Measurements from ENCODE around the gene KMT2C. TPM values are rescaled to one million over a fixed set of nuclear protein-coding genes. Genes with fewer than 3 reads are reported as not detected.
"Not testable (repeated sequence)": the region's sequence is repeated elsewhere in the genome, so short reads cannot be mapped to it uniquely, and the experiment has no call there.

Gene KMT2C
- total RNA-seq, 4 donors from 2014 or later, result 84.2 to 185 (median 111) TPM

- H3K27me3 ChIP-seq, result no peaks in the 10 kb centered on the region
- DNase-seq, result no peak
- H3K4me1 ChIP-seq, result no peaks in the 10 kb centered on the region
- H3K9me3 ChIP-seq, result no peaks in the 10 kb centered on the region
- no peak overlapping the region for H3K4me3 ChIP-seq
- peaks cover 0 to 23% (median 0%) of the 10 kb centered on the region in 3 donors for H3K36me3 ChIP-seq
- H3K27ac ChIP-seq, result no peak overlapping the region
- no peak for TF ChIP-seq POLR2A (IDR thresholded peaks at IDR 0.05)
- no peak for TF ChIP-seq CTCF (IDR thresholded peaks at IDR 0.05)
Measured at GRCh38 chr7:152354061-152354460, 81.7 kb downstream of the KMT2C start.

GRCh38 chr7:152353281-152353680 is 82.5 kb downstream of the KMT2C start:
- not testable (repeated sequence) for H3K27me3 ChIP-seq, H3K4me3 ChIP-seq, H3K9me3 ChIP-seq, H3K27ac ChIP-seq, H3K4me1 ChIP-seq, DNase-seq
- peaks cover 0 to 29% (median 0%) of the 10 kb centered on the region in 3 donors for H3K36me3 ChIP-seq

GRCh38 chr7:152351747-152352146 is 84.1 kb downstream of the KMT2C start:
- H3K9me3 ChIP-seq, H3K27me3 ChIP-seq, H3K4me3 ChIP-seq, H3K4me1 ChIP-seq, H3K27ac ChIP-seq, DNase-seq: not testable (repeated sequence)
- H3K36me3 ChIP-seq, result peaks cover 0 to 21% (median 0%) of the 10 kb centered on the region in 3 donors

- Histone ChIP-seq H3K4me1 (no peaks in the 10 kb centered on the region), H3K36me3 (peaks cover 0 to 18% (median 0%) of the 10 kb centered on the region in 3 donors), H3K27ac (no peak overlapping the region), H3K27me3 (no peaks in the 10 kb centered on the region), H3K9me3 (no peaks in the 10 kb centered on the region), H3K4me3 (no peak overlapping the region)
- no peak for DNase-seq
- TF ChIP-seq POLR2A (IDR thresholded peaks at IDR 0.05), result no peak
- TF ChIP-seq CTCF (IDR thresholded peaks at IDR 0.05), result no peak
Measured at GRCh38 chr7:152351168-152351567, 84.6 kb downstream of the KMT2C start.

GRCh38 chr7:152347888-152348287 is 87.9 kb downstream of the KMT2C start:
- no peak for TF ChIP-seq CTCF (IDR thresholded peaks at IDR 0.05)
- TF ChIP-seq POLR2A (IDR thresholded peaks at IDR 0.05), result no peak
- no peaks in the 10 kb centered on the region for H3K9me3 ChIP-seq
- H3K4me3 ChIP-seq, result no peak overlapping the region
- H3K36me3 ChIP-seq, result peaks cover 0 to 7% (median 0%) of the 10 kb centered on the region in 3 donors
- no peaks in the 10 kb centered on the region for H3K27me3 ChIP-seq
- no peaks in the 10 kb centered on the region for H3K4me1 ChIP-seq
- no peak overlapping the region for H3K27ac ChIP-seq
- no peak for DNase-seq

- TF ChIP-seq POLR2A (IDR thresholded peaks at IDR 0.05), result no peak
- TF ChIP-seq CTCF (IDR thresholded peaks at IDR 0.05), result no peak
- Histone ChIP-seq H3K27ac (no peak overlapping the region), H3K4me1 (no peaks in the 10 kb centered on the region), H3K4me3 (no peak overlapping the region), H3K27me3 (no peaks in the 10 kb centered on the region), H3K36me3 (peaks cover 0 to 7% (median 0%) of the 10 kb centered on the region in 3 donors), H3K9me3 (no peaks in the 10 kb centered on the region)
- DNase-seq, result no peak
Measured at GRCh38 chr7:152344253-152344652, 91.5 kb downstream of the KMT2C start.

- Histone ChIP-seq H3K9me3 (no peaks in the 10 kb centered on the region), H3K4me3 (no peak overlapping the region), H3K4me1 (peaks cover 0 to 2% (median 0%) of the 10 kb centered on the region in 4 donors), H3K27ac (no peak overlapping the region), H3K27me3 (no peaks in the 10 kb centered on the region), H3K36me3 (no peaks in the 10 kb centered on the region)
- TF ChIP-seq POLR2A (IDR thresholded peaks at IDR 0.05), result no peak
- TF ChIP-seq CTCF (IDR thresholded peaks at IDR 0.05), result no peak
- no peak for DNase-seq
Measured at GRCh38 chr7:152342796-152343195, 93.0 kb downstream of the KMT2C start.

Data from Peyer's patch (tissue), 4 donors.